ENCODE results near the gene MUCL1. TPM values are rescaled to one million over a fixed set of nuclear protein-coding genes. Genes with fewer than 3 reads are reported as not detected.

MUCL1 gene
- total and polyA plus RNA-seq, 2 of the 8 experiments (the other 6 are each of a cell fraction or from before 2014, with no cell fraction given): not detected

- Histone ChIP-seq H2BK120ac (replicated peaks; ENCODE audit: low read depth, low read length) (no peak overlapping the region), H3K79me2 (ENCODE audit: control insufficient read depth in 1 of 2, insufficient read depth in 2 of 2, low read length in 2 of 2) (no peaks in the 10 kb centered on the region), H3K4me1 (replicated peaks in 1 of 4; ENCODE audit: control insufficient read depth in 3 of 4, insufficient read depth in 4 of 4, low read length in 3 of 4) (no peaks in the 10 kb centered on the region), H2BK5ac (ENCODE audit: low read depth, low read length) (no peak overlapping the region), H2BK20ac (ENCODE audit: low read length) (no peak overlapping the region), H3K4me2 (ENCODE audit: insufficient read depth in 1 of 2, low read depth in 2 of 2, low read length in 2 of 2) (no peak overlapping the region), H3K36me3 (ENCODE audit: control insufficient read depth in 2 of 4, insufficient read depth in 4 of 4, low read length in 3 of 4) (no peaks in the 10 kb centered on the region), H4K8ac (ENCODE audit: extremely low read depth, insufficient read depth, low read length) (no peak overlapping the region), H3K9me3 (ENCODE audit: insufficient read depth in 2 of 2, low read depth in 1 of 2, low read length in 1 of 2) (no peaks in the 10 kb centered on the region), H3K23ac (ENCODE audit: insufficient read length) (no peak overlapping the region), H3K23me2 (ENCODE audit: low read depth, low read length) (no peaks in the 10 kb centered on the region), H3K4ac (replicated peaks; ENCODE audit: insufficient read length, low read depth, low read length) (no peak overlapping the region), H2AK5ac (ENCODE audit: low read depth, low read length) (no peak overlapping the region), H3K56ac (replicated peaks; ENCODE audit: insufficient read length, low read depth, low read length) (no peak overlapping the region), H4K91ac (replicated peaks; ENCODE audit: insufficient read length, low read length) (no peak overlapping the region), H3K4me3 (ENCODE audit: extremely low read depth in 1 of 4, insufficient read depth in 2 of 4, low read depth in 3 of 4, low read length in 4 of 4) (no peak overlapping the region), H2BK12ac (ENCODE audit: low read depth, low read length) (no peak overlapping the region), H3K27me3 (replicated peaks in 1 of 4; ENCODE audit: control insufficient read depth in 3 of 4, extremely low read depth in 1 of 4, insufficient read depth in 3 of 4, low read length in 3 of 4) (no peaks in the 10 kb centered on the region), H3K79me1 (ENCODE audit: low read depth, low read length) (no peaks in the 10 kb centered on the region), H2AFZ (ENCODE audit: low read length) (no peak overlapping the region), H3K27ac (ENCODE audit: low read depth, low read length) (no peak overlapping the region), H3K18ac (ENCODE audit: extremely low read depth, low read length) (no peak overlapping the region), H4K5ac (ENCODE audit: insufficient read length, low read depth, low read length) (no peak overlapping the region), H3K9ac (replicated peaks in 1 of 4; ENCODE audit: extremely low read depth in 1 of 4, low read depth in 3 of 4, low read length in 3 of 4) (no peak overlapping the region), H4K20me1 (replicated peaks in 1 of 2; ENCODE audit: control insufficient read depth in 1 of 2, insufficient read depth in 2 of 2, low read length in 2 of 2) (no peaks in the 10 kb centered on the region), H3K14ac (ENCODE audit: insufficient read length) (no peak overlapping the region), H2BK15ac (ENCODE audit: low read length) (no peak overlapping the region)
- WGBS, 2 experiments (ENCODE audit: extremely low coverage in 1 of 2, insufficient coverage in 1 of 2, insufficient read length in 1 of 2, insufficient replicate concordance in 2 of 2, low coverage in 1 of 2, low lambda C conversion rate in 2 of 2, missing lambda C conversion rate in 1 of 2): 68% methylated on average over 5 of the region's 5 CpGs; no CpG with 5 or more reads in 1 of the 2 experiments
- FAIRE-seq (no peak), DNase-seq (ENCODE audit: low read depth in 1 of 2, low spot score in 2 of 2) (no peak)
- ChIA-PET CTCF (ENCODE audit: partially characterized antibody) (no interaction called here), POLR2A (ENCODE audit: partially characterized antibody) (no interaction called here)
- TF ChIP-seq TBP (IDR thresholded peaks at IDR 0.05; ENCODE audit: low read depth, low read length): no peak
- TF ChIP-seq KDM5A (IDR thresholded peaks at IDR 0.05; ENCODE audit: low read length): no peak
- TF ChIP-seq POU5F1 (IDR thresholded peaks at IDR 0.05; ENCODE audit: low read depth, low read length): no peak
- TF ChIP-seq POLR2A (IDR thresholded peaks at IDR 0.05; ENCODE audit: control extremely low read depth in 1 of 2, low read depth in 2 of 2, low read length in 2 of 2): no peak
- TF ChIP-seq RBBP5 (IDR thresholded peaks at IDR 0.05; ENCODE audit: borderline replicate concordance, low read depth, low read length): no peak
- TF ChIP-seq SAP30 (IDR thresholded peaks at IDR 0.05; ENCODE audit: insufficient read depth, insufficient replicate concordance, low read length): no peak
- TF ChIP-seq SUZ12 (IDR thresholded peaks at IDR 0.05; ENCODE audit: low read length): no peak
- TF ChIP-seq E2F6 (IDR thresholded peaks at IDR 0.05): no peak
- TF ChIP-seq YY1 (IDR thresholded peaks at IDR 0.05; ENCODE audit: low read depth, low read length): no peak
- no peak for TF ChIP-seq KDM4A (IDR thresholded peaks at IDR 0.05; ENCODE audit: low read depth, low read length, severe bottlenecking)
- TF ChIP-seq MAFK (IDR thresholded peaks at IDR 0.05; ENCODE audit: low read depth, low read length): no peak
- TF ChIP-seq NRF1 (IDR thresholded peaks at IDR 0.05; ENCODE audit: low read depth, low read length): no peak
- TF ChIP-seq CTBP2 (IDR thresholded peaks at IDR 0.05; ENCODE audit: borderline replicate concordance, insufficient read depth, insufficient read length, low read length): no peak
- TF ChIP-seq SRF (IDR thresholded peaks at IDR 0.05; ENCODE audit: low read depth, low read length): no peak
- no peak for TF ChIP-seq FOSL1 (IDR thresholded peaks at IDR 0.05; ENCODE audit: insufficient read depth, low read depth, low read length)
Observed at GRCh38 chr12:54829511-54829910, 24.8 kb upstream of the MUCL1 start.
